Left ventricle myocardium inferior (tissue), 1 donor: ENCODE results near the gene ADAM29. TPM values are rescaled to one million over a fixed set of nuclear protein-coding genes. Genes with fewer than 3 reads are reported as not detected.
"Not testable (repeated sequence)": the region's sequence is repeated elsewhere in the genome, so short reads cannot be mapped to it uniquely, and the experiment has no call there.

Source experiments
- DNase-seq: peaks from one replicate; pipeline ENCODE4 v3.0.0-alpha.2; 2020
- H3K27ac ChIP-seq: fragments of 200-600 bp; replicated peaks from 2 replicates; pipeline ENCODE4 v1.8.0; 2021
- H3K27me3 ChIP-seq: fragments of 200-600 bp; 2 replicates; pipeline ENCODE4 v1.8.0; 2021; ENCODE audit warnings: low read depth
- H3K36me3 ChIP-seq: fragments of 200-600 bp; 2 replicates; pipeline ENCODE4 v1.8.0; 2021
- H3K4me1 ChIP-seq: fragments of 200-600 bp; 2 replicates; pipeline ENCODE4 v1.8.0; 2021
- H3K4me3 ChIP-seq: fragments of 200-600 bp; 2 replicates; pipeline ENCODE4 v1.8.0; 2021; ENCODE audit warnings: mild to moderate bottlenecking, moderate library complexity
- H3K9me3 ChIP-seq: fragments of 200-600 bp; replicated peaks from 2 replicates; pipeline ENCODE4 v1.8.0; 2021
- CTCF ChIP-seq: fragments of 200-600 bp; IDR thresholded peaks from 2 replicates; pipeline ENCODE4 v1.8.0; 2021; ENCODE audit warnings: antibody characterized with exemption, mild to moderate bottlenecking, borderline replicate concordance
- intact Hi-C: fragments of 100-400 bp; cut with micrococcal nuclease; formaldehyde crosslinking; loops from one replicate; pipeline ENCODE4 v1.11.0; 2022
- long read RNA-seq: library from polyadenylated mRNA; unstranded; transcript quantifications from one replicate; pipeline ENCODE4 v2.0.0, GENCODE V29; 2021
- total RNA-seq: library from RNA; stranded (reverse); fragmentation: NEBNext Ultra II Directional; extraction: Animal tissue kit (Norgen Biotek cat#: 25700); gene quantifications from one replicate; pipeline ENCODE4 v1.2.1, GENCODE V29; 2021
- donor health status: DM: no; HTN: yes; CAD: no; lungs with severe emphysema.

The ADAM29 gene
- total RNA-seq: not detected
- long read RNA-seq: 0 reads

- Histone ChIP-seq H3K4me3 (no peak within 1 kb of the TSS), H3K36me3 (no peaks in the 10 kb centered on the region), H3K27me3 (no peaks in the 10 kb centered on the region), H3K9me3 (peaks cover 3% of the 10 kb centered on the region), H3K27ac (no peak within 1 kb of the TSS), H3K4me1 (no peaks in the 10 kb centered on the region)
- DNase-seq: no peak
- no peak for TF ChIP-seq CTCF
- intact Hi-C loops: no loop called here
Measured at GRCh38 chr4:174918058-174918457, at the start of gene ADAM29. ADAM29 (plus strand) TSS chr4:174918358; CDS start chr4:174975526, 57,168 bp downstream.

GRCh38 chr4:174869339-174869738 is 48.8 kb upstream of the ADAM29 start:
- no peak for DNase-seq
- no peak overlapping the region for H3K4me3 ChIP-seq
- no peaks in the 10 kb centered on the region for H3K4me1 ChIP-seq
- H3K27ac ChIP-seq: no peak overlapping the region
- H3K27me3 ChIP-seq: no peaks in the 10 kb centered on the region
- H3K9me3 ChIP-seq: no peaks in the 10 kb centered on the region
- intact Hi-C loops: no loop called here
- H3K36me3 ChIP-seq: no peaks in the 10 kb centered on the region
- no peak for TF ChIP-seq CTCF

- Histone ChIP-seq H3K4me3 (no peak overlapping the region), H3K9me3 (no peaks in the 10 kb centered on the region), H3K27me3 (no peaks in the 10 kb centered on the region), H3K27ac (no peak overlapping the region), H3K4me1 (no peaks in the 10 kb centered on the region), H3K36me3 (no peaks in the 10 kb centered on the region)
- intact Hi-C loops: no loop called here
- TF ChIP-seq CTCF: no peak
- DNase-seq: no peak
Measured at GRCh38 chr4:174870311-174870710, 47.8 kb upstream of the ADAM29 start.

- no peak for DNase-seq
- intact Hi-C loops: no loop called here
- no peak for TF ChIP-seq CTCF
- no peaks in the 10 kb centered on the region for H3K27me3 ChIP-seq
- no peak overlapping the region for H3K27ac ChIP-seq
- H3K36me3 ChIP-seq: no peaks in the 10 kb centered on the region
- H3K4me3 ChIP-seq: no peak overlapping the region
- no peaks in the 10 kb centered on the region for H3K4me1 ChIP-seq
- no peaks in the 10 kb centered on the region for H3K9me3 ChIP-seq
Measured at GRCh38 chr4:174871407-174871806, 46.8 kb upstream of the ADAM29 start.

- H3K36me3 ChIP-seq, H3K27ac ChIP-seq, DNase-seq, H3K9me3 ChIP-seq, H3K4me1 ChIP-seq, H3K27me3 ChIP-seq, H3K4me3 ChIP-seq, intact Hi-C loops: not testable (repeated sequence)
Measured at GRCh38 chr4:174873146-174873545, 45.0 kb upstream of the ADAM29 start.

DNA sequence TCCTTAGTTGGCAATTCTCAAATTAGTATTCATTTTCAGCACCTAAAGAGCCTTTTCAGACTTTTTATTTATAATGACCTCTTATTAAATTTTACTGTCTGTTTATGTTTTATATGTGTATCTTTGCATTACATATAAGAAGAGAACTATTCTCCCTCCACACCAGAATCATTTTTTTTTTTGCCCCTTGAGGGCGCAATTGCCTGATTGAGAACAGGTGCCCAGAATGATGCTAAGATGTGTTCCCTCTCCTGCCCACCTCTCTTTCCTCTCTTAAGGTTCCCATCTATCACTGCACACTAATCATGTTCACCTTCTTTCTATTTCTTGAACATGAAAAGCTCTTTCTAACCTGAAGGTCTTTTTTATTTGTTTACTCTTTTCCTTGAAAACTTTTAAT is 44.2 kb upstream of the ADAM29 start:
- no peak overlapping the region for H3K27ac ChIP-seq

More for the DNA sequence above, 44.2 kb upstream of the ADAM29 start:
- Histone ChIP-seq H3K9me3 (no peaks in the 10 kb centered on the region), H3K36me3 (no peaks in the 10 kb centered on the region), H3K4me3 (no peak overlapping the region), H3K4me1 (no peaks in the 10 kb centered on the region), H3K27me3 (no peaks in the 10 kb centered on the region)
- intact Hi-C loops: no loop called here
- TF ChIP-seq CTCF: no peak
- no peak for DNase-seq
